Esophagus muscularis mucosa (tissue), 4 donors: Measurements from ENCODE around the gene ABCC10.
"Not testable (repeated sequence)": the region's sequence is repeated elsewhere in the genome, so short reads cannot be mapped to it uniquely, and the experiment has no call there.

ENCODE experiments used
- CTCF ChIP-seq, 3 experiments: fragments of 200-600 bp in 2 of 3; fragments of 450-650 bp in 1 of 3; sonication (generic) in 2 of 3; IDR thresholded peaks; one replicate each; pipeline ENCODE4 v1.5.1; 2017 to 2019; ENCODE audit warnings: antibody characterized with exemption in 3 of 3, mild to moderate bottlenecking in 2 of 3, moderate library complexity in 1 of 3
- EP300 ChIP-seq: sonication (generic); formaldehyde crosslinking; IDR thresholded peaks from one replicate; pipeline ENCODE4 v1.6.1; 2017; ENCODE audit warnings: antibody characterized with exemption
- POLR2A ChIP-seq: fragments of 450-650 bp; IDR thresholded peaks from one replicate; pipeline ENCODE4 v1.6.1; 2017; ENCODE audit warnings: antibody characterized with exemption, moderate library complexity, mild to moderate bottlenecking, low read depth

GRCh38 chr6:43410776-43411175 lies 16.6 kb upstream of the ABCC10 start:
- TF ChIP-seq CTCF (IDR thresholded peaks at IDR 0.05); POLR2A; EP300: not testable (repeated sequence)
